T-helper 17 cell (primary cell): ENCODE data around the gene NUAK1. TPM values are rescaled to one million over a fixed set of nuclear protein-coding genes. Genes with fewer than 3 reads are reported as not detected.

Source experiments
- ATAC-seq: fragments of 150-1000 bp; cut with Tn5 transposase; 2 replicates; pipeline ENCODE4 v1.10.0; 2021; ENCODE audit warnings: mild to moderate bottlenecking, moderate library complexity
- DNase-seq, 3 donors: peaks; one replicate each; pipeline versions ENCODE4 v3.0.0 to v3.0.0-alpha.2; 2020 to 2021
- H3K9me3 ChIP-seq: one replicate; pipeline ENCODE4 v1.7.0; 2013; ENCODE audit warnings: low read length, mild to moderate bottlenecking; ENCODE audit not compliant: control insufficient read depth, poor library complexity, severe bottlenecking
- H3K27ac Mint-ChIP-seq: one replicate; pipeline ENCODE4 v1.8.0; 2022; ENCODE audit warnings: mild to moderate bottlenecking, moderate library complexity, mixed read lengths
- H3K27me3 Mint-ChIP-seq: one replicate; pipeline ENCODE4 v1.8.0; 2022; ENCODE audit warnings: mixed read lengths
- H3K36me3 Mint-ChIP-seq: one replicate; pipeline ENCODE4 v1.8.0; 2022; ENCODE audit warnings: low read depth, mixed read lengths
- H3K4me1 Mint-ChIP-seq: one replicate; pipeline ENCODE4 v1.8.0; 2022; ENCODE audit warnings: mild to moderate bottlenecking, mixed read lengths
- H3K4me3 Mint-ChIP-seq: one replicate; pipeline ENCODE4 v1.8.0; 2022; ENCODE audit warnings: mild to moderate bottlenecking, moderate library complexity, mixed read lengths
- total RNA-seq, 4 donors: library from RNA in 2 of 4; stranded (reverse) in 2 of 4; gene quantifications; one replicate each; pipeline ENCODE4 v1.2.3 and lab custom pipeline; 2022 to 2026

NUAK1 gene
- total RNA-seq, 2 donors from 2014 or later: 0.05 TPM; not detected in 1

GRCh38 chr12:106058256-106059182 is 80.2 kb downstream of the NUAK1 start:
- H3K27me3 Mint-ChIP-seq: peaks cover 23% of the 10 kb centered on the region
- H3K27ac Mint-ChIP-seq: no peak overlapping the region
- no peak for DNase-seq
- no peaks in the 10 kb centered on the region for H3K4me1 Mint-ChIP-seq
- ATAC-seq: no peak
- H3K4me3 Mint-ChIP-seq: no peak overlapping the region
- H3K9me3 ChIP-seq: no peaks in the 10 kb centered on the region
- H3K36me3 Mint-ChIP-seq: no peaks in the 10 kb centered on the region

GRCh38 chr12:106054049-106054448 is 84.7 kb downstream of the NUAK1 start:
- Mint-ChIP-seq H3K36me3 (no peaks in the 10 kb centered on the region), H3K4me1 (no peaks in the 10 kb centered on the region)
- no peak for ATAC-seq

GRCh38 chr12:106051853-106052531 is 86.8 kb downstream of the NUAK1 start:
- no peaks in the 10 kb centered on the region for H3K9me3 ChIP-seq
- Mint-ChIP-seq H3K4me3 (no peak overlapping the region), H3K27me3 (peaks cover 48% of the 10 kb centered on the region), H3K27ac (no peak overlapping the region), H3K36me3 (no peaks in the 10 kb centered on the region), H3K4me1 (no peaks in the 10 kb centered on the region)
- no peak for ATAC-seq
- DNase-seq: no peak

More at GRCh38 chr12:106054049-106054448, 84.7 kb downstream of the NUAK1 start:
- peaks cover 39% of the 10 kb centered on the region for H3K27me3 Mint-ChIP-seq
- no peak overlapping the region for H3K4me3 Mint-ChIP-seq
- no peaks in the 10 kb centered on the region for H3K9me3 ChIP-seq
- H3K27ac Mint-ChIP-seq: no peak overlapping the region
- DNase-seq: no peak

GRCh38 chr12:106049546-106049945 is 89.2 kb downstream of the NUAK1 start:
- no peaks in the 10 kb centered on the region for H3K36me3 Mint-ChIP-seq
- peaks cover 48% of the 10 kb centered on the region for H3K27me3 Mint-ChIP-seq
- no peaks in the 10 kb centered on the region for H3K4me1 Mint-ChIP-seq

GRCh38 chr12:106049105-106049504 is 89.6 kb downstream of the NUAK1 start:
- no peak overlapping the region for H3K4me3 Mint-ChIP-seq
- no peak for ATAC-seq
- H3K9me3 ChIP-seq: no peaks in the 10 kb centered on the region
- DNase-seq: no peak
- no peaks in the 10 kb centered on the region for H3K36me3 Mint-ChIP-seq
- H3K4me1 Mint-ChIP-seq: no peaks in the 10 kb centered on the region
- H3K27ac Mint-ChIP-seq: no peak overlapping the region
- H3K27me3 Mint-ChIP-seq: peaks cover 48% of the 10 kb centered on the region

More at GRCh38 chr12:106049546-106049945, 89.2 kb downstream of the NUAK1 start:
- Mint-ChIP-seq H3K27ac (no peak overlapping the region), H3K4me3 (no peak overlapping the region)
- ATAC-seq (no peak), DNase-seq (no peak)
- no peaks in the 10 kb centered on the region for H3K9me3 ChIP-seq

- DNase-seq (no peak), ATAC-seq (no peak)
- Mint-ChIP-seq H3K4me3 (no peak overlapping the region), H3K36me3 (no peaks in the 10 kb centered on the region), H3K27me3 (peaks cover 48% of the 10 kb centered on the region), H3K4me1 (no peaks in the 10 kb centered on the region), H3K27ac (no peak overlapping the region)
- H3K9me3 ChIP-seq: no peaks in the 10 kb centered on the region
These were observed 90.1 kb downstream of the NUAK1 start for GRCh38 chr12:106048676-106049075.

GRCh38 chr12:106048016-106048415 is 90.7 kb downstream of the NUAK1 start:
- H3K9me3 ChIP-seq: no peaks in the 10 kb centered on the region
- no peak overlapping the region for H3K4me3 Mint-ChIP-seq
- no peak for DNase-seq
- peaks cover 47% of the 10 kb centered on the region for H3K27me3 Mint-ChIP-seq
- no peaks in the 10 kb centered on the region for H3K36me3 Mint-ChIP-seq
- ATAC-seq: no peak
- no peak overlapping the region for H3K27ac Mint-ChIP-seq
- H3K4me1 Mint-ChIP-seq: no peaks in the 10 kb centered on the region

GRCh38 chr12:106046947-106047346 is 91.8 kb downstream of the NUAK1 start:
- H3K27ac Mint-ChIP-seq: no peak overlapping the region
- DNase-seq: no peak
- no peak overlapping the region for H3K4me3 Mint-ChIP-seq
- H3K36me3 Mint-ChIP-seq: no peaks in the 10 kb centered on the region
- H3K9me3 ChIP-seq: no peaks in the 10 kb centered on the region
- ATAC-seq: no peak
- no peaks in the 10 kb centered on the region for H3K4me1 Mint-ChIP-seq
- peaks cover 47% of the 10 kb centered on the region for H3K27me3 Mint-ChIP-seq

GRCh38 chr12:106046301-106046846 is 92.4 kb downstream of the NUAK1 start:
- no peaks in the 10 kb centered on the region for H3K9me3 ChIP-seq
- peaks cover 44% of the 10 kb centered on the region for H3K27me3 Mint-ChIP-seq
- H3K4me3 Mint-ChIP-seq: no peak overlapping the region
- H3K36me3 Mint-ChIP-seq: no peaks in the 10 kb centered on the region
- no peaks in the 10 kb centered on the region for H3K4me1 Mint-ChIP-seq
- no peak for ATAC-seq
- no peak for DNase-seq
- no peak overlapping the region for H3K27ac Mint-ChIP-seq

GRCh38 chr12:106045251-106045674 is 93.5 kb downstream of the NUAK1 start:
- no peaks in the 10 kb centered on the region for H3K4me1 Mint-ChIP-seq
- peaks cover 43% of the 10 kb centered on the region for H3K27me3 Mint-ChIP-seq
- no peak overlapping the region for H3K4me3 Mint-ChIP-seq
- no peak for ATAC-seq
- no peak for DNase-seq
- H3K27ac Mint-ChIP-seq: no peak overlapping the region
- H3K9me3 ChIP-seq: no peaks in the 10 kb centered on the region
- H3K36me3 Mint-ChIP-seq: no peaks in the 10 kb centered on the region

GRCh38 chr12:106044773-106045172 is 94.0 kb downstream of the NUAK1 start:
- Mint-ChIP-seq H3K27ac (no peak overlapping the region), H3K36me3 (no peaks in the 10 kb centered on the region), H3K4me1 (no peaks in the 10 kb centered on the region), H3K27me3 (peaks cover 38% of the 10 kb centered on the region), H3K4me3 (no peak overlapping the region)
- H3K9me3 ChIP-seq: no peaks in the 10 kb centered on the region
- DNase-seq: no peak
- ATAC-seq: no peak

GRCh38 chr12:106042037-106042436 is 96.7 kb downstream of the NUAK1 start:
- H3K36me3 Mint-ChIP-seq: no peaks in the 10 kb centered on the region
- no peak overlapping the region for H3K4me3 Mint-ChIP-seq
- no peak overlapping the region for H3K27ac Mint-ChIP-seq
- ATAC-seq (no peak), DNase-seq (no peak)
- no peaks in the 10 kb centered on the region for H3K4me1 Mint-ChIP-seq
- H3K27me3 Mint-ChIP-seq: peaks cover 22% of the 10 kb centered on the region
- no peaks in the 10 kb centered on the region for H3K9me3 ChIP-seq

- no peaks in the 10 kb centered on the region for H3K36me3 Mint-ChIP-seq
- ATAC-seq (no peak), DNase-seq (no peak)
- H3K27ac Mint-ChIP-seq: no peak overlapping the region
- no peaks in the 10 kb centered on the region for H3K9me3 ChIP-seq
- H3K4me3 Mint-ChIP-seq: no peak overlapping the region
- H3K27me3 Mint-ChIP-seq: peaks cover 22% of the 10 kb centered on the region
- no peaks in the 10 kb centered on the region for H3K4me1 Mint-ChIP-seq
These were observed 98.2 kb downstream of the NUAK1 start for GRCh38 chr12:106040521-106040920.
